Stimulated activated effector memory CD8-positive, alpha-beta T cell treated with anti-CD3 and anti-CD28 coated beads, Interleukin-12 subunit alpha, Interleukin-12 subunit beta, amount 100 ng/mL, for 72 hours (primary cell): ENCODE results near the gene ANO1.

ENCODE experiments used
- ATAC-seq: fragments of 150-1000 bp; cut with Tn5 transposase; 2 replicates; pipeline ENCODE4 v1.10.0; 2021
- DNase-seq, 2 donors: peaks; one replicate each; pipeline ENCODE4 v3.0.0; 2021 to 2022; ENCODE audit warnings: low spot score in 2 of 2
- H3K27ac Mint-ChIP-seq: one replicate; pipeline ENCODE4 v1.8.0; 2022; ENCODE audit warnings: mild to moderate bottlenecking, mixed read lengths
- H3K36me3 Mint-ChIP-seq: one replicate; pipeline ENCODE4 v1.8.0; 2022; ENCODE audit warnings: mild to moderate bottlenecking, mixed read lengths
- H3K4me1 Mint-ChIP-seq: one replicate; pipeline ENCODE4 v1.8.0; 2022; ENCODE audit warnings: mixed read lengths
- H3K4me3 Mint-ChIP-seq: one replicate; pipeline ENCODE4 v1.8.0; 2022; ENCODE audit warnings: mild to moderate bottlenecking, mixed read lengths
- H3K9me3 Mint-ChIP-seq: one replicate; pipeline ENCODE4 v1.8.0; 2022; ENCODE audit warnings: mixed read lengths

ANO1 gene

GRCh38 chr11:70123711-70124110 lies 45.6 kb downstream of the ANO1 start:
- Mint-ChIP-seq H3K9me3 (peaks cover 8% of the 10 kb centered on the region), H3K4me1 (no peaks in the 10 kb centered on the region), H3K27ac (no peak overlapping the region), H3K4me3 (no peak overlapping the region), H3K36me3 (no peaks in the 10 kb centered on the region)
- DNase-seq = no peak
- ATAC-seq = no peak

- H3K36me3 Mint-ChIP-seq = no peaks in the 10 kb centered on the region
- no peak for ATAC-seq
- no peak overlapping the region for H3K4me3 Mint-ChIP-seq
- DNase-seq = no peak
- no peaks in the 10 kb centered on the region for H3K4me1 Mint-ChIP-seq
- H3K9me3 Mint-ChIP-seq = peaks cover 6% of the 10 kb centered on the region
- no peak overlapping the region for H3K27ac Mint-ChIP-seq
These were observed 46.3 kb downstream of the ANO1 start for GRCh38 chr11:70124321-70125000.

DNA sequence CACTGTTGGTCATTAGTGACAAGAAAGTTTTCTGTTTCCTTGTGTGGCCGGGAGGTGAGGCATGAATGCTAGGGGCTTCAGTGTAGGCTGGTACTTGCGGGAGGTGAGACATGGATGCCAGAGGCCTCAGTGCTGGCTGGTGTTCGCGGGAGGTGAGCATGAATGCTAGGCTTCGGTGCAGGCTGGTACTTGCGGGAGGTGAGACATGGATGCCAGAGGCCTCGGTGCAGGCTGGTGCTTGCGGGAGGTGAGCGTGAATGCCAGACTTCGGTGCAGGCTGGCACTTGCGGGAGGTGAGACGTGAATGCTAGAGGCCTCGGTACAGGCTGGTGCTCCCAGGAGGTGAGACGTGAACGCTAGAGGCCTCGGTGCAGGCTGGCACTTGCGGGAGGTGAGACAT lies 48.4 kb downstream of the ANO1 start:
- DNase-seq = no peak
- Mint-ChIP-seq H3K4me1 (no peaks in the 10 kb centered on the region), H3K9me3 (peaks cover 6% of the 10 kb centered on the region), H3K27ac (no peak overlapping the region), H3K36me3 (no peaks in the 10 kb centered on the region), H3K4me3 (no peak overlapping the region)
- no peak for ATAC-seq

DNA sequence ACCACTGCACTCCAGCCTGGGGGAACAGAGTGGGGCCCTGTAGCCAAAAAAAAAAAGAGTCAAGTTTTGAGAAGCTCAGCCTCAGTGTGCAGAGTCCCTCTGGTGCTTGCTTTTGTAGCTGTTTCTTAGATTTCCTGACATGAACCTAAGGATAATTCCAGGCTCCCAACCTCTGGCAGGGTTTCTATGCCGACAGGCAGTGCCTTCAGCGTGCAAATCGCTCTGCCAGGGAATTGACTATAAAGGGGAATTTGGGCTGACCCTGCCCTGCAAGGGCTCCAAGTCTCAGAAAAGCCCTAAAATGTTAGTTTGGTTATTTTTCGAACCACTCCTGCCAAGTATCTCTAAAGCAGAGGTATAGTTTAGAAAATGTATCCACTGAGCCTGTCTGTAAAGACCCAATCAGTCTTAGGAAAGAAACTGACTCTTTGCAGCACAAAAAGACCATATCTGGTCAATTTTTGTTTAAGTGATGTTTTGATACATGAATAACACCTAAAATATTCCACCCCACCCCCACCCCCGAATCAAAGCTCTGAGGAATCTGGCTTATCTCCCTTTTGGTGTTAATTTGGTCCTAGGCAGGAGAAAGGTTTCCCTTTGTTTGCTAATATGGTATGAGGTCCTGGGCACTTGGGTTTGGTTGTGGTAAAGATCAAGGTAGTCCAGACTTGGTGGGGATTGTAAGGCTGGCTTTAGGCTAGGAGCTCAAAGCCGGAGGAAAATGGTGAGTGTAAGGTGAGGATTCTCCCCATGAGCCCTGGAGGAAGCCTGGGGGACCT lies 49.7 kb downstream of the ANO1 start:
- H3K36me3 Mint-ChIP-seq = no peaks in the 10 kb centered on the region
- H3K9me3 Mint-ChIP-seq = no peaks in the 10 kb centered on the region
- H3K27ac Mint-ChIP-seq = no peak overlapping the region
- H3K4me1 Mint-ChIP-seq = no peaks in the 10 kb centered on the region
- no peak overlapping the region for H3K4me3 Mint-ChIP-seq
- ATAC-seq (no peak), DNase-seq (no peak)

GRCh38 chr11:70128435-70128906 lies 50.4 kb downstream of the ANO1 start:
- no peak for DNase-seq

GRCh38 chr11:70129051-70129592 lies 51.0 kb downstream of the ANO1 start:
- no peaks in the 10 kb centered on the region for H3K36me3 Mint-ChIP-seq
- no peak for ATAC-seq
- H3K27ac Mint-ChIP-seq = no peak overlapping the region
- no peak overlapping the region for H3K4me3 Mint-ChIP-seq
- DNase-seq = no peak
- H3K4me1 Mint-ChIP-seq = no peaks in the 10 kb centered on the region
- H3K9me3 Mint-ChIP-seq = no peaks in the 10 kb centered on the region

More at GRCh38 chr11:70128435-70128906, 50.4 kb downstream of the ANO1 start:
- H3K36me3 Mint-ChIP-seq = no peaks in the 10 kb centered on the region
- H3K4me1 Mint-ChIP-seq = no peaks in the 10 kb centered on the region
- ATAC-seq = no peak
- no peak overlapping the region for H3K4me3 Mint-ChIP-seq
- H3K9me3 Mint-ChIP-seq = no peaks in the 10 kb centered on the region
- H3K27ac Mint-ChIP-seq = no peak overlapping the region

- Mint-ChIP-seq H3K36me3 (no peaks in the 10 kb centered on the region), H3K4me1 (no peaks in the 10 kb centered on the region), H3K27ac (no peak overlapping the region), H3K9me3 (no peaks in the 10 kb centered on the region), H3K4me3 (no peak overlapping the region)
- ATAC-seq (no peak), DNase-seq (no peak)
These were observed 52.5 kb downstream of the ANO1 start for GRCh38 chr11:70130636-70131035.

DNA sequence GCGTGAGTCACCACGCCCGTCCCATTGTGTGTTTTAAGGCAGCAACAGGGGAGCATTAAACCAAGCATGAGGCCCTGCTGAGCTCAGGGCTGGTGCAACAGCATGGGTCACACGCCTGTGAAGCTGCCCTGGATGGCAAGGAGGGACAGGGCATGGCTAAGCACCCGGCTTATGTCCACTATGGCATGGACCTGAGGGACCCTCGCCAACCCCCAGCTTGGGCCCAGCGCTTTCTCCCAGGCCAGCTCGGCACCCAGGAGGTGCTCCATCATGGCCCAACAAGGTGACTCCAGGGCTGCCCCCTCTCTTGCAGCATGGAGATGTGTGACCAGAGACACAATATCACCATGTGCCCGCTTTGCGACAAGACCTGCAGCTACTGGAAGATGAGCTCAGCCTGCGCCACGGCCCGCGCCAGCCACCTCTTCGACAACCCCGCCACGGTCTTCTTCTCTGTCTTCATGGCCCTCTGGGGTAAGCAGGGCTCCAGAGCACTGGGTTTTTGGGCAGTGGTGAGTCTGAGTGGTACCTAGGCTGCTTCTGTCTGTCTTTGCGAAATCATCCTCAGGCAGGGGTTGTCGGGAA lies 53.6 kb downstream of the ANO1 start:
- H3K27ac Mint-ChIP-seq = no peak overlapping the region
- H3K9me3 Mint-ChIP-seq = no peaks in the 10 kb centered on the region
- ATAC-seq (no peak), DNase-seq (no peak)
- no peaks in the 10 kb centered on the region for H3K4me1 Mint-ChIP-seq
- no peak overlapping the region for H3K4me3 Mint-ChIP-seq
- H3K36me3 Mint-ChIP-seq = no peaks in the 10 kb centered on the region

- Mint-ChIP-seq H3K4me1 (no peaks in the 10 kb centered on the region), H3K4me3 (no peak overlapping the region), H3K27ac (no peak overlapping the region), H3K36me3 (no peaks in the 10 kb centered on the region), H3K9me3 (no peaks in the 10 kb centered on the region)
- DNase-seq (no peak), ATAC-seq (no peak)
These were observed 54.5 kb downstream of the ANO1 start for GRCh38 chr11:70132641-70133040.

DNA sequence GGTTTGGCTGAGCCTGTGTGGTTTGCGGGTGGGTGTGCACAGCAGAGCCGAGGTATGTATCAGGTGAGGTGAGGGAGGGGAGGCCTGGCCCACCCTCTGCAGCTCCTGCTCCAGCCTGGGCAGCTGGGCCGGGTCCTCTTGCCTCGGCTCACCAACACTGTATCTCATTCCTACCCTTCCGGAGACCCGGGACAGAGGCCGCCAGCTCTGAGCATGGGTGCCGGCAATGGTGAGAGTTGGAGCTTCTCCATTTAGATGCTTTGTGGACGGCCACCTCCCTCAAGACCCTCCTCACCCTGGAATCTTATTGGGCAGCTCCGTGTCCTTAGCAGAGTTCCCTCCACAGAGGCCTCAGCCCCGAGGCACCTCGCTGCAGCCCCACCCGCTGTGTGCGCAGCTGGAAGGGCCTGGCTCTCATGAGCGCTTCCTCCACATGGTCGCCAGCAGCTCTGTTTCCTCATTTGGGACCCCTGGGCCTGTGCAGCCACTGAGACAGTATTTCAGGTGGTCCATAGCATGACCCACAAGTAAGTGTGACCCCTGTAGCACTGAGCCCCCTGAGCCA lies 55.7 kb downstream of the ANO1 start:
- H3K9me3 Mint-ChIP-seq = no peaks in the 10 kb centered on the region
- H3K27ac Mint-ChIP-seq = no peak overlapping the region
- ATAC-seq = no peak
- H3K36me3 Mint-ChIP-seq = no peaks in the 10 kb centered on the region
- DNase-seq = no peak
- no peaks in the 10 kb centered on the region for H3K4me1 Mint-ChIP-seq
- H3K4me3 Mint-ChIP-seq = no peak overlapping the region

DNA sequence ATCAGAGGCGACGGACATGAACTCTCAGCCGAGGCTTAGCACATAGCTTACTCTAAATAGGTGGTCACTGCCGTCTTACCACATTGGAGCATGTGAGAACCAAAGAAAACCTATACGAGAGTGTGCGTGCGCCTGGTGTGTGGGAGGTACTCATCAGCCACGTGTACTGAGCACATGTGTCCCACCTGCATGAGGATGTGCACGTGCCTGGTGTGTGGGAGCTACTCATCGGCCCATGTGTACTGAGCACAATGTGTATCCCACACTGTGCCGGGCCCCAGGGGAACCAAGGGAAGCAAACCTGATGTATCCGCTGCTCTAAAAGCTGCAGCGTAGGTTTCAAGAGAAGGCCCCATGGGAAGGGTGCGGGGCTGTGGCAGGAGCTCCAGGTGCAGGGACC lies 56.4 kb downstream of the ANO1 start:
- no peak overlapping the region for H3K27ac Mint-ChIP-seq
- ATAC-seq (no peak), DNase-seq (no peak)
- no peaks in the 10 kb centered on the region for H3K9me3 Mint-ChIP-seq
- H3K4me1 Mint-ChIP-seq = no peaks in the 10 kb centered on the region
- H3K36me3 Mint-ChIP-seq = no peaks in the 10 kb centered on the region
- H3K4me3 Mint-ChIP-seq = no peak overlapping the region

GRCh38 chr11:70135142-70135541 lies 57.0 kb downstream of the ANO1 start:
- H3K9me3 Mint-ChIP-seq = no peaks in the 10 kb centered on the region
- no peaks in the 10 kb centered on the region for H3K4me1 Mint-ChIP-seq
- ATAC-seq (no peak), DNase-seq (no peak)
- no peak overlapping the region for H3K27ac Mint-ChIP-seq
- no peaks in the 10 kb centered on the region for H3K36me3 Mint-ChIP-seq
- no peak overlapping the region for H3K4me3 Mint-ChIP-seq

DNA sequence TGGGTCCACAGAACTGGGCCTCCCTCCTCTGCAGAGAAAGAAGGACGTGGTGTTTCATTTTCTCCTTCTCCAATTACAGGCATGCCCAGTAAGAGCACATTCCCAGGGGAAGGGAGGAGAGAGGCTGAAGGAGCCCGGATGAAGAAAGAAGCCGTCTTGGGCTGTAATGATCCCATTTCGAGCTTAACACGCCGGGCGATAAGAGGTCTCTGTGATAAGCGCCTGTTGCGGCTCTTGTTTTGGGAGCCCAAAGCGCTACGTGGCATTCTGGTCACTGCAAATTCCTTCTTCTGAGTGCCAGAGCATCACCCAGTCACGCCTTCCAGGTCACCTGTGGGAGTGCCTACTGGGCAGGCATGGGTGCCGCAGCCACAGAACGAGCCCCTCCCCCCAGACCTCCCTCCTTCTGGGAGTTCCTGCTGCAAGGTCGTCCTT lies 57.5 kb downstream of the ANO1 start:
- H3K4me1 Mint-ChIP-seq = no peaks in the 10 kb centered on the region
- H3K36me3 Mint-ChIP-seq = no peaks in the 10 kb centered on the region
- H3K27ac Mint-ChIP-seq = no peak overlapping the region
- ATAC-seq (no peak), DNase-seq (no peak)
- H3K4me3 Mint-ChIP-seq = no peak overlapping the region
- H3K9me3 Mint-ChIP-seq = no peaks in the 10 kb centered on the region

- Mint-ChIP-seq H3K9me3 (no peaks in the 10 kb centered on the region), H3K36me3 (no peaks in the 10 kb centered on the region), H3K4me3 (no peak overlapping the region), H3K27ac (no peak overlapping the region), H3K4me1 (no peaks in the 10 kb centered on the region)
- no peak for DNase-seq
- no peak for ATAC-seq
These were observed 59.3 kb downstream of the ANO1 start for GRCh38 chr11:70137383-70137782.

GRCh38 chr11:70138403-70138802 lies 60.3 kb downstream of the ANO1 start:
- Mint-ChIP-seq H3K4me3 (no peak overlapping the region), H3K36me3 (no peaks in the 10 kb centered on the region), H3K4me1 (no peaks in the 10 kb centered on the region), H3K27ac (no peak overlapping the region), H3K9me3 (no peaks in the 10 kb centered on the region)
- DNase-seq (no peak), ATAC-seq (no peak)
